ENCODE results near the gene LRRTM4.

GRCh38 chr2:76932550-76932949 lies 589.6 kb downstream of the LRRTM4 start:
- TF ChIP-seq CTCF (IDR thresholded peaks at IDR 0.05), result no peak
- TF ChIP-seq POLR2A (IDR thresholded peaks at IDR 0.05), result no peak

Data from vagina (tissue), 2 donors.